ENCODE measurements around the gene FCGR2B. TPM values are rescaled to one million over a fixed set of nuclear protein-coding genes. Genes with fewer than 3 reads are reported as not detected.
"Not testable (repeated sequence)": the region's sequence is repeated elsewhere in the genome, so short reads cannot be mapped to it uniquely, and the experiment has no call there.

Gene FCGR2B
- total RNA-seq, 1 donor from 2014 or later, result 0.15 TPM

- not testable (repeated sequence) for H3K4me2 ChIP-seq; H3K27me3 Mint-ChIP-seq (ENCODE audit: insufficient read depth, low read depth); H3K79me2 ChIP-seq (ENCODE audit: low read depth); H3K4me3 ChIP-seq; H3K9me3 ChIP-seq (ENCODE audit: low read depth); H3K4me1 ChIP-seq; DNase-seq (ENCODE audit: low spot score); H3K36me3 Mint-ChIP-seq; H3K4me1 Mint-ChIP-seq; H4K20me1 ChIP-seq (ENCODE audit: low read depth); H3K4me3 Mint-ChIP-seq; H3K9ac ChIP-seq; H2AFZ ChIP-seq (replicated peaks); H3K27ac Mint-ChIP-seq; H3F3A ChIP-seq (ENCODE audit: low read depth); H3K27me3 ChIP-seq; H3K36me3 ChIP-seq; H3K9me3 Mint-ChIP-seq; H3K27ac ChIP-seq
Measured at GRCh38 chr1:161638251-161638993, 24.5 kb upstream of the FCGR2B start.

GRCh38 chr1:161639203-161639602, 23.7 kb upstream of the FCGR2B start:
- H3K27me3 ChIP-seq; H3K4me2 ChIP-seq; H3K9me3 ChIP-seq (ENCODE audit: low read depth); H3K36me3 ChIP-seq; H3K79me2 ChIP-seq (ENCODE audit: low read depth); H2AFZ ChIP-seq (replicated peaks); H3K36me3 Mint-ChIP-seq; H3K27ac Mint-ChIP-seq; H3K4me3 ChIP-seq; H3K27me3 Mint-ChIP-seq (ENCODE audit: insufficient read depth, low read depth); H3F3A ChIP-seq (ENCODE audit: low read depth); H3K27ac ChIP-seq; H3K4me1 Mint-ChIP-seq; DNase-seq (ENCODE audit: low spot score); H3K9ac ChIP-seq; H3K9me3 Mint-ChIP-seq; H3K4me3 Mint-ChIP-seq; H3K4me1 ChIP-seq; H4K20me1 ChIP-seq (ENCODE audit: low read depth): not testable (repeated sequence)

GRCh38 chr1:161642697-161643096, 20.2 kb upstream of the FCGR2B start:
- not testable (repeated sequence) for DNase-seq (ENCODE audit: low spot score); H3K27ac Mint-ChIP-seq; H3K4me1 Mint-ChIP-seq

GRCh38 chr1:161643481-161644208, 19.3 kb upstream of the FCGR2B start:
- not testable (repeated sequence) for H2AFZ ChIP-seq (replicated peaks); H3K4me1 ChIP-seq; H3K4me3 Mint-ChIP-seq; H3K9me3 Mint-ChIP-seq; DNase-seq (ENCODE audit: low spot score); H3K27ac ChIP-seq; H3K9ac ChIP-seq; H3K27ac Mint-ChIP-seq; H3K4me1 Mint-ChIP-seq; H3F3A ChIP-seq (ENCODE audit: low read depth); H3K27me3 ChIP-seq; H3K27me3 Mint-ChIP-seq (ENCODE audit: insufficient read depth, low read depth); H3K4me2 ChIP-seq; H3K36me3 Mint-ChIP-seq; H3K9me3 ChIP-seq (ENCODE audit: low read depth); H4K20me1 ChIP-seq (ENCODE audit: low read depth); H3K4me3 ChIP-seq; H3K36me3 ChIP-seq; H3K79me2 ChIP-seq (ENCODE audit: low read depth)

More at GRCh38 chr1:161642697-161643096, 20.2 kb upstream of the FCGR2B start:
- H3K4me2 ChIP-seq; H2AFZ ChIP-seq (replicated peaks); H3K4me1 ChIP-seq; H3K79me2 ChIP-seq (ENCODE audit: low read depth); H3K4me3 Mint-ChIP-seq; H3K9ac ChIP-seq; H3K27ac ChIP-seq; H3K4me3 ChIP-seq; H3K27me3 ChIP-seq; H3F3A ChIP-seq (ENCODE audit: low read depth); H3K9me3 ChIP-seq (ENCODE audit: low read depth); H3K36me3 Mint-ChIP-seq; H4K20me1 ChIP-seq (ENCODE audit: low read depth); H3K36me3 ChIP-seq; H3K9me3 Mint-ChIP-seq; H3K27me3 Mint-ChIP-seq (ENCODE audit: insufficient read depth, low read depth): not testable (repeated sequence)

- DNase-seq (ENCODE audit: low spot score); H3K9me3 ChIP-seq (ENCODE audit: low read depth); H4K20me1 ChIP-seq (ENCODE audit: low read depth); H3K9ac ChIP-seq; H3K4me3 Mint-ChIP-seq; H3K4me3 ChIP-seq; H2AFZ ChIP-seq (replicated peaks); H3K4me1 Mint-ChIP-seq; H3K36me3 ChIP-seq; H3K9me3 Mint-ChIP-seq; H3K36me3 Mint-ChIP-seq; H3K4me2 ChIP-seq; H3K79me2 ChIP-seq (ENCODE audit: low read depth); H3K27ac Mint-ChIP-seq; H3K4me1 ChIP-seq; H3F3A ChIP-seq (ENCODE audit: low read depth); H3K27me3 Mint-ChIP-seq (ENCODE audit: insufficient read depth, low read depth); H3K27me3 ChIP-seq; H3K27ac ChIP-seq: not testable (repeated sequence)
Measured at GRCh38 chr1:161644855-161645254, 18.1 kb upstream of the FCGR2B start.

Data from neural progenitor cell (in vitro differentiated cells).